ENCODE results near the gene MPG.
"Not testable (repeated sequence)": the region's sequence is repeated elsewhere in the genome, so short reads cannot be mapped to it uniquely, and the experiment has no call there.

The MPG gene

DNA sequence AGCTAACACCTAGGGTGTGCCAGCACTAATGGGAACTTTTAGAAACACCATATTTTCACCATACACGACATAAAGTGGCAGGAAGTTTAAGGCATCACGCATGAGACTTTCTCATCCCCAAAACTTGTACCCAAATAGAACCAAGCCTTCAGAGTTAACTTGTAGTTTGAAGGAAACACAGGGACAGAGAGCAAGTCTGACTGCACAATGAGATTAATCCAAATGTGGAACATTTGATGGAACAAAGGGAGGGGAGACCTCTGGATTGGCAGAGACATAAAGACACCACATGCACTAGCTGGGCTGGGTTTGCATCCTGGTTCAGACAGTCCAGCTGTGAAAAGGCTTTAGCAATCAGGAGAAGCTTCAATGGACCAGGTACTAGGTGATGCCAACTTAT is 36.3 kb downstream of the MPG start:
- DNase-seq: no peak

DNA sequence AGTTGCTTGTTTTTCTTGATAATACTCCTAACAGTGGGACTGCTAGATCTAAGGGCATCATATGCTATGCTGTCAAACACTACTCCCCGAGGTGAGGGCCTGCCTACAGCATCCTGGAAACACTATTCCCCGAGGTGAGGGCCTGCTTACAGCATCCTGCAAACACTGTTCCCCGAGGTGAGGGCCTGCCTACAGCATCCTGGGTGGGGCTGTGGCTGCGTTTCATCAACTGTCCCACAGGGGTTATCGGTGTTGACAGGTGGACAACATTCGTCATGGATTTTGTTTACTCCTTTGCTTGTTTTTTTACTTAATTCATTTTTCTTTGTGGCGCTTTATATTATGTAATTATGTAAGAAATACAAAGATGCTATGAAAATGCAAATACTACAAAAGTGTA is 38.0 kb downstream of the MPG start:
- no peak for DNase-seq

DNA sequence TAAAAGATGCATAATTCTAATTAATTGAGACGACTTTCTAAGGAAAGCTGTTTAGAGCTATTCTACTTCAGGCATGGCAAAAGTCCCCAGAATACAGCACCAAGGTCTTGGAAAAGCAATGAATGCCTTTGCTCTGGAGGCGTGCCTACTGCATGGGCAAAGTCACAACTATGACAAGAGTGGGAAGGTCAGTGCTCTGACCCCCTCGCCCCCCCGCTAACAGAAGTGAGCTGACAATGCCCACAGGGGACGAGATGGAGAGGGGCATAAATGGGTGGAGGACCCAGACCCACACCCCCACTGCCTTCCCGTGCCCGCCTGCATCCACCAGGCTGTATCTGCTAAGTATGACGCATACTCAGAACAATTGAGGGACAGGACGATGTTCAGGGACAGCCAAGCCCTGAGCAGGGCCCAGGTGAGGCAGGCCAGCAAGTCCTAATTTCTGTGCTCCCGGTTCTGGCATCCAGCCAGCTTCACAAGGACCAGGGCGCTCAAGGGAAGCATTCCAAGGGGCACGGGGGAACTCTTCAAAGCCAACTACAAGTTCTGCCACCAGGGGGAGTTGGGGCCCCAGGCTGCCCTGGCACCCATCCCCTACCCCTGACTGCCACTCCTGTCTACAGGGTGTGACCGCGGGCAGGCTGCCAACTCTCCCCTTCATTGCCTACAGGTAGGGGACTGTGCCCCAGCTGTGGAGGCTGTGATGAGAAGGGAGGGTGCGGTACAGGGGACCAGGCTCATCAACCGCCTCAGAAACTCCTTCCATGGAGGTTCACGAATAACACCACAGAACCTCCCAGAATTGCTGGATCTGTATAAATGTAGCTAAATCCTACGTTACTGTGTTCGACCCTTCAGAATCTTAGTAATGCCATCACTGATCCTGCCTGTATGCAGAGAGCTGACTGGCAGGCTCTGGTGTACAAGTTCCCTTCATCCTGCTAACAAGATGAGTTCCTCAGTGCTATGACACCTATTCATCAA is 39.6 kb downstream of the MPG start:
- DNase-seq: no peak

DNA sequence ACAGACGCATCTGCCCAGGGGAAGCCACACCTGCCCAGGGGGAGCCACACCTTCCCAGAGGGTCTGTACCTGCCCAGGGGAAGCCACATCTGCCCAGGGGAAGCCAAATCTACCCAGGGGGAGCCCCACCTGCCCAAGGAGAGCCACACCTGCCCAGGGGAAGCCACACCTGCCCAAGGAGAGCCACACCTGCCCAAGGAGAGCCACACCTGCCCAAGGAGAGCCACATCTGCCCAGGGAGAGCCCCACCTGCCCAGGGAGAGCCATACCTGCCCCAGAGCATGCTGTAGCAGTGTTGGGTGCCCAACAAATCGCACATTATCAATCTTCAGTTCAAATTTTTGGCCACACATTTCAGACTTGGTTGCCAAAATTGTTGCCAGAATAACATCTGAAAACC is 40.8 kb downstream of the MPG start:
- DNase-seq: no peak

DNA sequence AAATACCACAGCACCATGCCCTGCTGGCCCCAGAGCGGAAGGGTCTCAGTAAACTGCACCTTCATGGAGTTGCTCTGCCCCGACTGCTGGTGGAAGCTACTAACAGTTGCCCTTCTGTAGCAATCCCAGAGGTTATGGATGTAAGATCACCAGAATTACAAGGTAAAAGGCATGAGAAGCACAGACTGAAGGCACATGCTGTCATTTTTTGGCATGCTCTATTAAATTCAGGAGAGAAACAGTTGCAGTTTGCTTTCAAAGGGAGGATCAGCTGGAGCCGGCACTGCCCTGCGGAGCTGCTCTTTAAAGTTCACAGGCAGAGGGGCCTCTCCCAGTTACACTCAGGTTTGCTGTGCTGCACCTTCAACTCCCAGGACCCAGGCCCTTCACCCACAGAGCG is 41.3 kb downstream of the MPG start:
- DNase-seq: no peak

DNA sequence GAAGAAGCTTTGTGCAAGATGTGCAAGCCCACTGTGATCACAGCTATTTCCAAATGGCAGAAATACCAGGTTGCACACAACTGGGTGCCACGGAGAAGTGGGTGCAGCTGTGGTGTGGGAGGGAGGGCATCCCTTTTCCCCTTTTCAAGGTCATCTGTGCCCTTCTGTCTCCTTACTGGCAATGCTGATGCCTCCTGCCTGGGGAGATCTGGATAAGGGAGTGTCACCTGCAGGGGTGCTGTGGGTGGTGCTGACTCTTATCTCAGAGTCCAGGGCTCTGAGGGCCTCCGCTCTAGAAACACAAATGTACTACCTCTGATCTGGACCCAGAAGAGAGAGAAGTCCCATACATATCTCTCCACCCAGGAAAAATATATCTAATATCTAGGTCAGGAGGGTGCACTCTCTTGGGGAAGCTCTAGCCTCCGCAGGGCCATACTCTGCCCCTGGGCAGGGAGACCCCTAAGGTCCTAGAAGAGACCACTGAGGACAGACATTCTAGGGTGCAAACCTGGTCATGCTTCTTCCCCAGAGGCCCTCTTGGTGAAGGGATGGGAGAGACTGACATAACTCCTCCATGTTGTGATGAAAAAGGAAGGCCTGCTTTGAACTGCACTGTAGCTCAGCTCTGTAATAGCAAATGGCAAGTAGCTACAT is 41.9 kb downstream of the MPG start:
- DNase-seq: no peak

DNA sequence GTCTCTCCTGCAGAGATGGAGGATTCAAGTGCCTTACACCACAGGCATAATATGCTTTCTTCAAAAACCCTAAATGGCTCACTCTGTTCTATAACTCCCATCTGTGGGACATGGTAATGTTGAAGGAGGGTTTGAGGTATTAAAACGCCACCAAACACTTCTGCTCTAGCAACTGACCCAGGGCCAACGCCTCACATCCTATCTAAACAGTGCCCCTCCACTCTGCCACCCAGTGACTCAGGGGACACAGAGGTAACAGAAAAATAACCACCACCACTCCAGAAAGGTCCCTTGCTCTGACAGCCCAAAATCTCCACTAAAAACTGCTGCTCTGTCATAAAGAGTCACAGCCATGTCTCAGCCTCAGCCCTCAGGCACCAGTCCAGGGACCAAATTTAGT is 42.7 kb downstream of the MPG start:
- no peak for DNase-seq

DNA sequence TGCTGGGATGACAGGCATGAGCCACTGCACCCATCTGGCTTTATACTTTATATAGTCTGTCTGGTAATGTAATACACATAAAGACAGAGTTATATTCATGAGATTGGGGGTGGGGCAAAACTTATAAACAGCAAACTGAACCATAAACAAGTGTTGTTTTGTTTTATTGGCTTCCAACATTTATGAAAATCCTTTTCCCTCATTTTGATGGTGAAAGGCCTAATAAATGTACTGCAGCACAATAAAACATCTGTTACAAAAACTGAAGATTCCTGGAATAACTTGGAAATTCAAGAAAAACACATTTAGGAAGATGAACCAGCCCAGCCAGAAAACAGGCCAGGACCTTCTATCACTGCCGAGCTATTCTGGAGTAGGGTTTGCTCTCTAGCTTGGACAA is 44.3 kb downstream of the MPG start:
- DNase-seq: no peak

DNA sequence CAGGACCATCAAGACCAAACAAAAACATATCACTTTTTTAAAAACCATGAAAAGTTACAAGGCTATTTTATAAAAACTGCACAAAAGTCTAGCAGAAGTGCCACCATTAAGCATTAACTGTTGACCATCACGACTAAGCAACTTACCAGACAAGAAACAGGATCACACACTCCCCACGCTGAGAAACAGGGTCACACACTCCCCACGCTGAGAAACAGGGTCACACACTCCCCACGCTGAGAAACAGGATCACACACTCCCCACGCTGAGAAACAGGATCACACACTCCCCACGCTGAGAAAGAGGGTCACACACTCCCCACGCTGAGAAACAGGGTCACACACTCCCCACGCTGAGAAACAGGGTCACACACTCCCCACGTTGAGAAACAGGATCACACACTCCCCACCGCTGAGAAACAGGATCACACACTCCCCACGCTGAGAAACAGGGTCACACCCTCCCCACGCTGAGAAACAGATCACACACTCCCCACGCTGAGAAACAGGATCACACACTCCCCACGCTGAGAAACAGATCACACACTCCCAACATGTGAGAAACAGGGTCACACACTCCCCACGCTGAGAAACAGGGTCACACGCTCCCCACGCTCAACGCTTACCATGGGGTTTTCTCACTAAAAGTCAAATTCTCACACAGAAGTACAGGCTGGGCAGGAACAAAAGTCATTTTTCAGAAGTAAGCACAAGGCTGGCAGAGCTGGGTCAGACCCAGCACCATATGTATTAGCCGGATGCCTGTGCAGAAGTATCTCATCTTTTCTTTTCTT is 45.7 kb downstream of the MPG start:
- DNase-seq: not testable (repeated sequence)

DNA sequence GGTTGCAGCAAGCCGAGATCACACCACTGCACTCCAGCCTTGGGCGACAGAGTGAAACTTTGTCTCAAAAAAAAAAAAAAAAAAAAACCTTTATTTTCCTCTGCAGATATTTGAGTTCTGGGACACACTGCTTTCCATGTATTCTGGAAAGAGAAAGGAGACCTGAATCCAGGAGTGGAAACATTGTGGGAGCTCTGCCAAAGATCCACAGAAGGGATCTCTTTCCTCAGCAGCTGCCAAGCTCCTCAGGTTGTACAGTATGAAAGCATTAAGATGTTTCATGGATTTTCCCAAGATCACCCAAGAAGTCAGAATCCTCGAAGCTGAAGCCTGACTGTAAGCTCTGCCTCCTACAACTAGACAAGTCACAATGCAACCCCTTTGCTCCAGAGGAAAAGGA is 47.0 kb downstream of the MPG start:
- DNase-seq: no peak

DNA sequence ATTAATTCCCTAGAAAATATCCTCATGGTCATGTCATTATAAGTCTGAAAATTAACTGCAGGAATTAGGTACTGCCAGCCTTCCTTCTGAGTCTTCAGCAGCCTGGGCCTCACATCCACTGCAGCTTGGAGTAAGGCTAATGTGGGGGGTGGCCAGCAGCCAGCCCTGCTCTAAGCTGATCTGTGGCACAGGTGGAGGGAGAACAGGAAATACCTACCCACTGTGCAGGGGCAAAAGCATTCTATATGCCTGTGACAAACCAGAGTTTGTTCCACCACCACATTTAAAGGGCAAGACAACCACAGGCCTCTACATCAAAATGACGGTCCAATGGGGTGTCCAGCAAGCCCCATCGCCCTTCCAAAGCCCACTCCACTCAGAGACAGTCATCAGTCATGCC is 51.0 kb downstream of the MPG start:
- no peak for DNase-seq

DNA sequence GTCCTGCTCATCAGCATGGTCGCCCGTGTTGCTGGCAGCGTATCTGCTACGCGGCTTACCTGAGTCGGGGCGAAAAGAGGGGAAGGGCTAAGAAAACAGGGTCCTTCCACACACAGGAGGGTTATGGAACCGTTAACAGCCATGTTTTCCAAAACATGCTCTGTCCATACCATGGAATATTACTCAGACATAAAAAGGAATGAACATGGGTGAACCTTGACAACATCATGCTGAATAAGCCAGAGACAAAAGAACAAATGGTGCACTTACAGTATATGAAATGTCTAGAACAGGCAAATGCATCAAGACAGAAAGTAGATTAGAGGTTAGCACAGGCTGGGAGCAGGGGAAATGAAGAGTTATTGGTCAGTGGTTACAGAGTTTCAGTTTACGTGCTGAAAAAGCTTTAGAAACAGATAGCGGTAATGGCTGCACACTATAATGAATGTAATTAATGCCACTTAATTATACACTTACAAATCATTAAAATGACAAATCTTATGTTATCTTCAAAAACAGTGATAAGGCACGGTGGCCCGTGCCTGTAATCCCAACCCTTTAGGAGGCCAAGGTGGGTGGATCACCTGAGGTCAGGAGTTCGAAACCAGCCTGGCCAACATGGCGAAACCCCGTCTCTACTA is 52.6 kb downstream of the MPG start:
- DNase-seq: no peak

DNA sequence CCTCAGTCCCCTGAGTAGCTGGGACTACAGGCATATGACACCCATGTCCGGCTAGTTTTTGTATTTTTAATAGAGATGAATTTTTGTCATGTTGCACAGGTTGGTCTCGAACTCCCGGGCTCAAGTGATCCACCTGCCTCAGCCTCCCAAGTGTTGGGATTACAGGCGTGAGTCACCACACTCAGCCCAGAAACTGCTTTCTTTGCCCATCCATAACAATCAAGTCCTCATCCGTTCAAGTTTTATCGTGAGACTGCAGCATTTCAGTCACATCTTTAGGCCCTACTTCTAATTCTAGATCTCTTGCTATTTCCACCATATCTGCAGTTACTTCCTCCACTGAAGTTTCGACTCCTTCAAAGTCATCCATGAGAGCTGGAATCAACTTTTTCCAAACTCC is 54.1 kb downstream of the MPG start:
- DNase-seq: no peak

DNA sequence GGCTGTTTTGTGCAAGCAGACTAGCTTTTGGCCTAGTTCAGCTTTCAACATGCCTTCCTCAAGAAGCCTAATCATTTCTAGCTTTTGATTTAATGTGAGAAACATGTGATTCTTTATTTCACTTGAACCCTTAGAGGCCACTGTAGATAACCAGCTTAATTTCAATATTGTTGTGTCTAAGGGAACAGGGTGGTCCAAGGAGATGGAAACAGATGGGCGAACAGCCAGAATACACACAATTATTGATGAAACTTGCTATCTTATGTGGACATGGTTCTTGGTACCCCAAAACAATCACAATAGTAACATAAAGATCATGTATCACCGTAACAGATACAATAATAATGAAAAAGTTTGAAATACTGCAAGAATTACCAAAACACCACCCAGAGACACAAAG is 55.7 kb downstream of the MPG start:
- DNase-seq: no peak
